ENCODE data around the gene RILPL2.
"Not testable (repeated sequence)": the region's sequence is repeated elsewhere in the genome, so short reads cannot be mapped to it uniquely, and the experiment has no call there.

DNA sequence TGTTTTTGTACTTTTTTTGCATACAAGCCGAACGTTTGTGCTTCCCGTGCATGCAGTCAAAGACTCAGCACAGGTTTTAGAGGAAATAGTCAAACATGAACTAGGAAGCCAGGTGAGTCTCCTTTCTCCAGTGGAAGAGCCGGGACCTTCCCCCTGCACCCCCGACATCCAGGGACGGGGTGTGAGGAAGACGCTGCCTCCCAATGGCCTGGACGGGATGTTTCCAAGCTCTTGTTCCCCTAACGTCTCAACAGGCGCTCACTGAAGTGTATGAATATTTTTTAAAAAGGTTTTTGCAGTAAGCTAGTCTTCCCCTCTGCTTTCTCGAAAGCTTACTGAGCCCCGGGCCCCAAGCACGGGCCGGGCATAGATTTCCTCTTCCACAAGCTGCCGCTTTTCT is 28.6 kb downstream of the RILPL2 start:
- TF ChIP-seq KLF13 (CRISPR knock-in tag; IDR thresholded peaks at IDR 0.05); SALL1 (CRISPR knock-in tag; IDR thresholded peaks at IDR 0.05); ZFX (CRISPR knock-in tag; IDR thresholded peaks at IDR 0.05; ENCODE audit: low read depth); POLR2A (IDR thresholded peaks at IDR 0.05; ENCODE audit: insufficient read depth in 1 of 2, low read depth in 2 of 2, low read length in 2 of 2); HMG20B (CRISPR knock-in tag; conservative IDR thresholded peaks at IDR 0.05); ZMYM3 (CRISPR knock-in tag; IDR thresholded peaks at IDR 0.05): not testable (repeated sequence)
- TF ChIP-seq, protein P1, sequence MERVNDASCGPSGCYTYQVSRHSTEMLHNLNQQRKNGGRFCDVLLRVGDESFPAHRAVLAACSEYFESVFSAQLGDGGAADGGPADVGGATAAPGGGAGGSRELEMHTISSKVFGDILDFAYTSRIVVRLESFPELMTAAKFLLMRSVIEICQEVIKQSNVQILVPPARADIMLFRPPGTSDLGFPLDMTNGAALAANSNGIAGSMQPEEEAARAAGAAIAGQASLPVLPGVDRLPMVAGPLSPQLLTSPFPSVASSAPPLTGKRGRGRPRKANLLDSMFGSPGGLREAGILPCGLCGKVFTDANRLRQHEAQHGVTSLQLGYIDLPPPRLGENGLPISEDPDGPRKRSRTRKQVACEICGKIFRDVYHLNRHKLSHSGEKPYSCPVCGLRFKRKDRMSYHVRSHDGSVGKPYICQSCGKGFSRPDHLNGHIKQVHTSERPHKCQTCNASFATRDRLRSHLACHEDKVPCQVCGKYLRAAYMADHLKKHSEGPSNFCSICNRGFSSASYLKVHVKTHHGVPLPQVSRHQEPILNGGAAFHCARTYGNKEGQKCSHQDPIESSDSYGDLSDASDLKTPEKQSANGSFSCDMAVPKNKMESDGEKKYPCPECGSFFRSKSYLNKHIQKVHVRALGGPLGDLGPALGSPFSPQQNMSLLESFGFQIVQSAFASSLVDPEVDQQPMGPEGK (CRISPR knock-in tag; IDR thresholded peaks at IDR 0.05): not testable (repeated sequence)
- TF ChIP-seq, protein P2, sequence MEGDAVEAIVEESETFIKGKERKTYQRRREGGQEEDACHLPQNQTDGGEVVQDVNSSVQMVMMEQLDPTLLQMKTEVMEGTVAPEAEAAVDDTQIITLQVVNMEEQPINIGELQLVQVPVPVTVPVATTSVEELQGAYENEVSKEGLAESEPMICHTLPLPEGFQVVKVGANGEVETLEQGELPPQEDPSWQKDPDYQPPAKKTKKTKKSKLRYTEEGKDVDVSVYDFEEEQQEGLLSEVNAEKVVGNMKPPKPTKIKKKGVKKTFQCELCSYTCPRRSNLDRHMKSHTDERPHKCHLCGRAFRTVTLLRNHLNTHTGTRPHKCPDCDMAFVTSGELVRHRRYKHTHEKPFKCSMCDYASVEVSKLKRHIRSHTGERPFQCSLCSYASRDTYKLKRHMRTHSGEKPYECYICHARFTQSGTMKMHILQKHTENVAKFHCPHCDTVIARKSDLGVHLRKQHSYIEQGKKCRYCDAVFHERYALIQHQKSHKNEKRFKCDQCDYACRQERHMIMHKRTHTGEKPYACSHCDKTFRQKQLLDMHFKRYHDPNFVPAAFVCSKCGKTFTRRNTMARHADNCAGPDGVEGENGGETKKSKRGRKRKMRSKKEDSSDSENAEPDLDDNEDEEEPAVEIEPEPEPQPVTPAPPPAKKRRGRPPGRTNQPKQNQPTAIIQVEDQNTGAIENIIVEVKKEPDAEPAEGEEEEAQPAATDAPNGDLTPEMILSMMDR (CRISPR knock-in tag; IDR thresholded peaks at IDR 0.05): 0 out of 2 replicates have a peak, but pooled peaks have one; percentile 7
- TF ChIP-seq, protein P3, sequence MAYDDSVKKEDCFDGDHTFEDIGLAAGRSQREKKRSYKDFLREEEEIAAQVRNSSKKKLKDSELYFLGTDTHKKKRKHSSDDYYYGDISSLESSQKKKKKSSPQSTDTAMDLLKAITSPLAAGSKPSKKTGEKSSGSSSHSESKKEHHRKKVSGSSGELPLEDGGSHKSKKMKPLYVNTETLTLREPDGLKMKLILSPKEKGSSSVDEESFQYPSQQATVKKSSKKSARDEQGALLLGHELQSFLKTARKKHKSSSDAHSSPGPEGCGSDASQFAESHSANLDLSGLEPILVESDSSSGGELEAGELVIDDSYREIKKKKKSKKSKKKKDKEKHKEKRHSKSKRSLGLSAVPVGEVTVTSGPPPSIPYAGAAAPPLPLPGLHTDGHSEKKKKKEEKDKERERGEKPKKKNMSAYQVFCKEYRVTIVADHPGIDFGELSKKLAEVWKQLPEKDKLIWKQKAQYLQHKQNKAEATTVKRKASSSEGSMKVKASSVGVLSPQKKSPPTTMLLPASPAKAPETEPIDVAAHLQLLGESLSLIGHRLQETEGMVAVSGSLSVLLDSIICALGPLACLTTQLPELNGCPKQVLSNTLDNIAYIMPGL (CRISPR knock-in tag; IDR thresholded peaks at IDR 0.05; ENCODE audit: borderline replicate concordance in 1 of 2, low read depth in 1 of 2): not testable (repeated sequence)

Measured in HepG2 (cell line).